OCI-M1 (cell line): ENCODE results near the gene COPG2.
"Not testable (repeated sequence)": the region's sequence is repeated elsewhere in the genome, so short reads cannot be mapped to it uniquely, and the experiment has no call there.

Source experiments
- DNase-seq: peaks from one replicate; lab custom pipeline; 2025; lab: John Stamatoyannopoulos, UW

Gene COPG2, protein sequence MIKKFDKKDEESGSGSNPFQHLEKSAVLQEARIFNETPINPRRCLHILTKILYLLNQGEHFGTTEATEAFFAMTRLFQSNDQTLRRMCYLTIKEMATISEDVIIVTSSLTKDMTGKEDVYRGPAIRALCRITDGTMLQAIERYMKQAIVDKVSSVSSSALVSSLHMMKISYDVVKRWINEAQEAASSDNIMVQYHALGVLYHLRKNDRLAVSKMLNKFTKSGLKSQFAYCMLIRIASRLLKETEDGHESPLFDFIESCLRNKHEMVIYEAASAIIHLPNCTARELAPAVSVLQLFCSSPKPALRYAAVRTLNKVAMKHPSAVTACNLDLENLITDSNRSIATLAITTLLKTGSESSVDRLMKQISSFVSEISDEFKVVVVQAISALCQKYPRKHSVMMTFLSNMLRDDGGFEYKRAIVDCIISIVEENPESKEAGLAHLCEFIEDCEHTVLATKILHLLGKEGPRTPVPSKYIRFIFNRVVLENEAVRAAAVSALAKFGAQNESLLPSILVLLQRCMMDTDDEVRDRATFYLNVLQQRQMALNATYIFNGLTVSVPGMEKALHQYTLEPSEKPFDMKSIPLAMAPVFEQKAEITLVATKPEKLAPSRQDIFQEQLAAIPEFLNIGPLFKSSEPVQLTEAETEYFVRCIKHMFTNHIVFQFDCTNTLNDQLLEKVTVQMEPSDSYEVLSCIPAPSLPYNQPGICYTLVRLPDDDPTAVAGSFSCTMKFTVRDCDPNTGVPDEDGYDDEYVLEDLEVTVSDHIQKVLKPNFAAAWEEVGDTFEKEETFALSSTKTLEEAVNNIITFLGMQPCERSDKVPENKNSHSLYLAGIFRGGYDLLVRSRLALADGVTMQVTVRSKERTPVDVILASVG

DNA sequence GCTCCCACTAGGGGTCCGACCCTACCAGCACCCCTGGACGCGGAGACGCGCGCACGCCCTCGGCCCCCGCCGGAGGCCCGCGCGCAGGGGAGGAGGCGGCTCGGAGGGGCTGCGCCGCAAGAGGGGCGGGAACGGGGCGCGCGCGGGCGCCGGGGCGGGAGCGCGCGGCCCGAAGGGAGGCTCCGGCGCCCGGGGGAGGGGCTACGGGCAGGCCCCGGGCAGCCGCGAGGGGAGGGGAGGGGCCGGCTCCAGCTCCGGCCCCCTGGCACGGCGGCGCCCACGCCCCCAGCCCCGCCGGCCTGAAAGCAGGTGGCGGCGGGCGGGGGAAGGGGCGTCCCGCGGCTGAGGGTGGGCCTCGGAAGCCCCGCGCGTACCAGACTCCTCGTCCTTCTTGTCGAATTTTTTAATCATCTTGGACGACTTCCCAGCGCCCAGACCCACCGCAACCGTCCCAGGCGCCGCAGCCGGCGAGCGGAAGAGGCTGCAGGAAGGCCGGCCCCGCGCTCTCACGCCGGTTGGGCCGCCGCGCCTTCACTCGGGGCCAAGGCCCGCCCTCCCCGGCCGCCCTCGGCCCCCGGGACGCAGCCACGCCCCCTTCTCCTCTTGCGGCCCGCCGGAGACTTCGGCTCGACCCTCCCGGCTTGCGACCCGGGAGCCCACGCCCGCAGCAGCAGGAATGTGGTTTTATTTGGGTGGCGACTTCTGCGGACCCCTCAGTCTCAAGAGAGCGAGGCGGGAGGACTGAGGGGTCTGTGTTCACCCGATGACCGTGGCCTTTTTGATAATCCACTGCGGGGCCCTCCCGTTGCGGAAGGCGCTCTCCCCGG lies at the start of gene COPG2:
COPG2 (minus strand) TSS at position 491 of the 827 bp plus-strand sequence; CDS start at position 411, 80 bp downstream.
- DNase-seq = peak; percentile 88

DNA sequence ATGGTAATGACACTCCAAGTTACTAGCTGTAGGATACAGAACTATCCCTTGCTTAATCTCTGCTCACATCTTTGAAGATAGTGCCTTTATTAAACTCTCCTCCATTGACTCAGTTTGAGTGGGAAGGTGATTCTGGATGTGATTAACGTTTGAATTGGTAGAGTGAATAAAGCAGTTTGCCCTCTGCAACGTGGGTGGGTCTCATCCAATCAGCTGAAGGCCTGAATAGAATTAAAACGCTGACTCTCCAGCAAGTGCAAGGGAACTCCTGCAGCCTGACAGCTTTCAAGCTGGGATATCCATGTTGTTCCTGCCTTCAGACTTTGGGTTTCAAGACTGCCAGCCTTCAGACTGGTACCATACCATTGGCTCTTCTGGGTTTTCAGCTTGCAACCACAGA lies 43.9 kb upstream of the COPG2 start:
- DNase-seq = no peak

DNA sequence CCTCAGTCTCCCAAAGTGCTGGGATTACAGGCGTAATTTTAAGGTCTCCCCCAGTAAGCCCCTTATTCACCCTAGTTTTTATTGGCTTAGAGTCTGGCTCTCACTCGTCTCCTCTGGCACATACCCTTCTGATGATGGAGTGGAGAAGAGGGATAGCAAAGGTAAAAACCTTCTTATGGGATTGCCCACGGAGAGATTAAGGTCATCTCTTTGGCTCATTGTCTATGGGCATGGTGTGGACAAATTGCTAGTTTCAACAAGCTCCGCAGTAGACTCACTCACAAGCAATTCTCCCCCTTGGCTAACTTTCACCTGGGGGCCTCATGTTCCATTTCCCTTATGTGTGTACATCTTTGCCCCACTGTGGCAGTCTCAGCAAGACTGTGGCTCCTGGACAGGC lies 40.2 kb upstream of the COPG2 start:
- no peak for DNase-seq

DNA sequence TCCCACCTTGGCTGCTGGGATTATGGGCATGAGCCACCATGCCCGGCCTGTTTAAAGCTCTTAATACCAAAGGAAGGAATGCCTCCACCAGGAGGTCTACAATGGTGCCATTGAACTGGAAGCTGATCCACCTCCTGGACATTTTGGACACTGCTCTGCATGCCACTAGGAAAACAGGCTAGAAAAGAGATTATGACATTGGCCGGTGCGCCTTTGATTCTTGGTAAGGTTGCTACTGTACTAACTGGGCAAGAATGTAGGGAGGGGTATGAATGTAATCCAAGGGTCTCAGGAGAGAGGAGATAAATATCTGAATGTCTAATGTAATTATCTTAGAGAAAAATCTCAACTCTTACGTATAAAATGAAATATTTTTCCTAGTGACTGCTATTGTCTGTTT lies 39.5 kb upstream of the COPG2 start:
- no peak for DNase-seq

DNA sequence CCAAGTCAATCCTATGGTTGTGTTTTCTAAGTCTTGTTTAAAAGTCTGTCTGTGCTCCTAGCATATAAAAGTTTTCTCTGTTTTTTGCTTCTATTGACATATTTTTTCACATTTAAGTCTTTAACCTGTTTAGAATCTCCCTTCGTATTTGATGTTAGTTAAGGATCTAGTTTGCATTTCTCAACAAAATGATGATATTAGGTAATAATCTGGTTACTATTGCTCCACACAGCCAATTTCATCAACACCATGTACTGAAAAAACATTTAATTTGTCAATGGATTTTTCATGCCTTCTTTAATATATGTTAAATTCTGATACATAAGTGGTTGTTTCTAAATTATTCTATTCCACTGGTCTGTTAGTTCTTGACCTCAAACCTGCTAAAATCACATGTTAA lies 35.3 kb upstream of the COPG2 start:
- DNase-seq = no peak

DNA sequence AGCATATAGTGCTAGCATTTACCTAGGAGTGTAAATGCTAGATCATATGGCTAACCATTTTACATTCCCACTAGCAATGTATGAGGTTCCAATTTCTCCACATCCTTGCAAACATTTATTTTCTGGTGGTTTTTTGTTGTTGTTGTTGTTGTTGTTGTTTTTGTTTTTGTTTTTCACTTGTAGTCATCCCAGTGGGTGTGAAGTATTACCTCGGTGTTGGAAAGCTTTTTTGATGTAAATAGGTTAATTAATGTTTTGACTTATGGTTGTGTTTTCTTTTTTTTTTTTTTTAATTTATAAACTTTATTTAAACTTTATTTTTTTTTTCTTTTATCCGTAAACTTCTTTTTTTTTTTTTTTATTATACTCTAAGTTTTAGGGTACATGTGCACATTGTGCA lies 33.1 kb upstream of the COPG2 start:
- no peak for DNase-seq

DNA sequence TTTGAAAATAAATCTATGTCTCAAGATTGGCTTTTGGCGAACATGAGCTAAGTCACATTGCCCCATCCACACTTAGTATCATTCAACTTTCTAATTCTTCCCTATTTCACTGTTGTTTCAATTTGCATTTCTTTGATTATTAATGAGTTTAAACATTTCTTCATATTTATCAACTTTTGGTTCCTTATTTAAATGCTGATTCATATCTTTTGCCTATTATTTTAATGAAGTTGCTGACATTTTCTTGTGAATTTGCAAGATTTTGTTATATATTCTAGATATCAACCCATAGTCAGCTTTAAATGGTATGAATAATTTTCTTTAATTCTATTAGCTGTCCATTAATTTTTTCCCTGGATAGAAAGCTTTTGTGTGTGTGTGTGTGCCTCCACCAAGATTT lies 32.2 kb upstream of the COPG2 start:
- no peak for DNase-seq

DNA sequence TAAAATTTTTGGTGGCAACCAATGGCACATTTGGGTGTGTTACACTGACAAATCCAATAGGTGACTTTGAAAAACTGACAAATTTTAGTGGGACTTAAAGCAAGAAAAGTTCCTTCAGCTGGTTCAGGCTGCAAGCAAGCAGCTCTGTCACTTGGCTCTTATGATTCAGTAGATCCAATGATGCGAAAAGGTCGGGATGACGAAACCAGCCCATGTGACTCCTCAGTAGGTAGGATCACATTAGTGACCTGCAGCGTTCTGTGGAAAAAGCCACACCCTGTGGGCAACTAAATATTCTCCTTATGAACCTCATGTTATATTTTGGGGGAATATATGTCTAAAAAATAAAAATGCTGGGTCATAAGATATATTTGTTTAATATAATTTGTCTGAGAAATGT lies 31.1 kb upstream of the COPG2 start:
- DNase-seq = no peak

DNA sequence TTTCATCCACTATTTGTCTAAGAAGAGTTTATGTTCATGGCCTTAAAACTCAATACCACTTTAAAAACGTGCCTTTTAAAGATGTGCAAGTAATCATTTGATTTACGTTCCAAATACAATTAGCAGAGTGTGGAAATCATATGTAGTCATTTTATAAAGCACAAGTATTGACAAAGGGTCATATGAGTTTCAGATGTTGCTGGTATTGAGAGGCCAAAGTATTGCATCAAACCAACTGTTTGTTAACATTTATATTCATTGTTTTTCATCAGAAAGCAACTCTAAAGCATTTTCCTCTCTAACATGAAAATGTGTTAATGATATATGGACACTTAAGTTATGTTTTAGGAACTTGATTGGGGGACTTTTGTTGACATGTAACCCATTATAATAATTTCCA lies 29.3 kb upstream of the COPG2 start:
- no peak for DNase-seq

DNA sequence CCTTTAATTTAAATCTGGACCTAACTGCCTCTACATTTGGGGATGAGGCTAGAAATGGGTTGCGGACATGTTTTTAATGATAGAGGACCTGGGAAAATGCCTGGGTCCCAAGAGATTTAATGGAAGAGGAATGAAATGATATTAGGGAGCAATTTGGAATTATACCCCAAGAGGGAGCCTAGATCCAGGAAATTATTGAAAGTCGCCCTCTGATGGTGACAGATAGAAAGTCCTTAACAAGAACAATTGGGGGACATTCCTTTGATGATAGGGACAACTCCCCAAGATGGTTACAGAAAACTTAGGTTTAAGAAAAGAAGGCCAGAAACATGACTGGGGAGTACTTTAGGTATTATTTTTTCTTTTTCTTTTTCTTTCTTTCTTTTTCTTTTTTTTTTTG lies 27.3 kb upstream of the COPG2 start:
- DNase-seq = peak; percentile 21

DNA sequence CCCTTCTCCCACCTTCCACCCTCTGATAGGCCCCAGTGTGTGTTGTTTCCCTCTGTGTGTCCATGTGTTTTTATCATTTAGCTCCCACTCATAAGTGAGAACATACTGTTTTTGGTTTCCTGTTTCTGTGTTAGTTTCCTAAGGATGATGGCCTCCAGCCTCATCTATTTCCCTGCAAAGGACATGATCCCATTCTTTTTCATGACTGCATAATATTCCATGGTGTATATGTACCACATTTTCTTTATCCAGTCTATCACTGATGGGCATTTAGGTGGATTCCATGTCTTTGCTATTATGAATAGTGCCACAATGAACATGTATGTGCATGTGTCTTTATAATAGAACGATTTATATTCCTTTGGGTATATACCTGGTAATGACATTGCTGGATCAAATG lies 23.8 kb upstream of the COPG2 start:
- DNase-seq = not testable (repeated sequence)

DNA sequence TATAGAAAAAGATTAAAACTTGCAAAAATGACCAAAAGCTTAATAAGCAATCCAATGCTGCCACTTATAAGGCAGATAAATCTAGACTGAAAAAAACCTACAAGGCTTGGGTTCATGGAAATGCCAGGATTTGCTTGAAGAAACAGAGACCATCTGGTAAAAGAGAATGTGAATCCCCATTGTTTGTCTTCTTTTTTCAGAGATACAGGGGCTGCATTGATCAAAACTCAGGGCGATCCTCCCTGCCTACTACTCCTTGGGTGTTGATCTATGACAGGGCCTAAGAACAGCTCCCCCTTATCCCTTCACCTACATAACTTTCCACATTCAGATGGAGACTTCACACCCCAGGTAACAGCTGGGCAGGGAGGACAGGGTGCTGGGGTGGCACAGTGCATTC lies 21.1 kb upstream of the COPG2 start:
- no peak for DNase-seq

DNA sequence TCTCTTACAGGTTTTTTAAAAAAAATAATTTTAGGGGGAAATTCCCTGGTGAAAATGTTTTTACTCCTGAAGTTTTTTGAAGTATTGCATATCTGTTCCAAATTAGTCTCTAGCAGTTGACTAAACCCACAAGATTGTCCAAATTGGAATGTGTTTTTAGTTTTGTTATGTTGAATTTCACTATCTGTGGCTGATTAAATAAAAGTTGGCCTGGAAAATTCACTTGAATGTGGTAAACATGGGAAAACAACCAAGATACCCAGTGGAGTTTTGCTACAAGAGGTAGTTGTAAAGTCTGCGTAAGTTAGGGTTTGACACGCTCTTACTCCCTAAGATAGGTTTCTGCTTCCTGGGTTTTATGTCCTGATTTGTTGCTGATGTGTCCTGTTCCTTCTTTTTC lies 14.5 kb upstream of the COPG2 start:
- no peak for DNase-seq

DNA sequence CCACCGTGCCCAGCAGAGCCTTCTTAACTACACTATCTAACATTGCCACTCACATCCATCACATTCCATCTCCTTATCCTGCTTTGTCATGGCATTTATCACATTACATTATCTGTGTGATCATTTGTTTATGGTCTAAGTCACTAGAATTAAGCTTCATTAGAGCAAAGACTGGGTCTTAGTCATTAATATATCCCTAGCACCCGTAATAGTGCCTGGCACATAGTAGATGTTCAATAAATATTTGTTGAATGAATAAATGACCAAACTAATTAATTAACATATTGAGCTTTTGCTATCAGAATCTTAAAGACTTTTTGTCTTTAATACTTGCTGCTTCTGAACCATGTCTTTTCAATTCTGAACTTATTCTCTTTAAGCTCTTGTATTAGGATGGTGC lies 5.9 kb upstream of the COPG2 start:
- no peak for DNase-seq

DNA sequence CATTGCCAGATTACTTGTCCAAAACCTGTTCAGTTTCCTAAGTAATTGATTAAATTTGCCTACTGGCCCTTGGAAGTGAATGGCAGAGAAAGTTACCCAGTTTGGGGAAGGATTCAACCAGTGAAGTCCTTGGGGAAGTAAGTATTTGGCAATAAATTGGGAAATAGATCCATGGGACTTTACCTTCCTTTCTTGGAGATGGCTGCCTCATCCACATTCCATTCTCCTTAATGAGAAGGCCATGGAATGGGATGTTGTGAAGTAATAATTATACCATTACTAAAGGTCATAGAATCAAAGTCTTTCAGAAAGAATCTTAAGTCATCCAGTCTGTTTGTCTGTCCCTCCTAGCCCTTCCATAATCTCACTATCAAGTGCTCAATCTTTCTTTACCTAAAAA lies 4.5 kb upstream of the COPG2 start:
- DNase-seq = no peak

DNA sequence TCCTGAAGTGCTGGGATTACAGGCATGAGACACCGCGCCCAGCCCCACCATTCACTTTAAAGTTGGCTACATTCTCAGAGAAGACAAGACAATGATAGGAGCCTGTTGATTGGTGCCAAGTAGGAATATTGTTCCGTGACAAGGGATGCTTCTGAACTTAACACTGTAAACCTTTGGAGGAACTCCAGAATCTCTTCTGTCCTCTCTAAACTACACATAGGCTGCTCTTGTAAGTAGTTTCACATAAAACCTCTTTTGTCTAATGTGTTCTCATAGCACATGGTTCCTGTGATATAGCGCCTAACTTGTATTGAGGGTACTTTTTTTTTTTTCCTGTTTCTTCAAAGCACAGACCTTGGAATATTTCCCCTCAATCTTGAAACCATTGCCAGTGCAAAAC lies 3.6 kb upstream of the COPG2 start:
- no peak for DNase-seq

DNA sequence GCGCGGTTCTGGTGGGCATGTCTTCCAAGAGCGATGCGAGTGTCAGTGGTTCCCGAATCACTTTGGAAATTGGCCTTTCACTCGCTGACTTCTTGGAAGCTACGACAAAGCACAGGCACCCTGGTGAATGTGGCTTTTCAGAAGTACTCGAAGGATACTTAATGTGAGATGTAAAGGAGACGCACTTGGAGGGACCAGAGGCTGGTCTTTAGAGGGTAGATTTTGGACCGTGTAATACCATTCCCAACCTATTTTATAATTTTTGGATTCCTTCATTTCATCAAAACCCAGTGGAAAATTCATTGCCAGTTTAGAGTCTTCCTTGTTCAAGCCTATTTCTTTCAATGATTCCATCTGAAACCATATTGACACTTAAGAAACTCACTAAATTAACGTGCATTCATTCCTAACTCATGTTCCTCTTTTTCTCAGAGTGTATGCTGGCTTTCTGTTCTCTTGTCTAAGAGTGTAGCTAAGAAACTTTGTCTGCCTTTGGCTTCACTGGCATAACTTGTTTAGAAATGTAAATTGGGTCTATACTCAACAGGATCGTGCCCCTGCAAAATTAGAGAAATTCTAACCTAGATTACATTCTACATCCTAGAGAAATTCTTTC lies 645 bp upstream of the COPG2 start:
- peak; percentile 50 for DNase-seq

DNA sequence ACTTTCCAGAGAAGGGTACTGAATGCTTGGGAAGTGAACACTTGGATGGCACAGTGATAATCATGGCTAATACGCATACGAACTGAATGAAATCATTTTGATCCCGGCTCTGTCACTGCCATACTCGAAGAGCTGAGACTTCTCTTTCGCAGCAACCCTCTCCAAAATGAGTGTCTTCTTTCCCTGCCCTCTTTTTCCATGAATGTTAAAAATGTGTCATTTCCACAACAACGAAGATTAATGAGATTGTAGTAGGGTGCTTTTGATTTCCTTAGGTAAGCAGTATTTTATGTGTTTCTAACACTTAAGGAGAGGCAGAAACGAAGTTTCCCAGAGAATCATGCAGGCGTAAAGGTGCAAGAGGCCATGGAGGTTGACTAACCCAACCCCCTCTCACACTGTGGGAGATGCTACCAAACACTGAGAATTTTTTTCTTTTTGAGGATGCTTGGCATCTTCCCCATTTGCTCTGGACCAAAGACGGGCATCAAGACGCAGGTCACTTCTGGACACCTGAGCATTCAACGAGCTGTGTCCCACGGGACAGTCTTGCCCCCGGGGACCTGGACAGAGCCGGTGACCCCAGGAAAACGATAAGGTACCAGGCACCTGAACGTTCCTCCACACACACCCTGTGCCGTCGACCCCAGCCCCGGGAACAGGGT lies 823 bp downstream of the COPG2 start:
- no peak for DNase-seq

DNA sequence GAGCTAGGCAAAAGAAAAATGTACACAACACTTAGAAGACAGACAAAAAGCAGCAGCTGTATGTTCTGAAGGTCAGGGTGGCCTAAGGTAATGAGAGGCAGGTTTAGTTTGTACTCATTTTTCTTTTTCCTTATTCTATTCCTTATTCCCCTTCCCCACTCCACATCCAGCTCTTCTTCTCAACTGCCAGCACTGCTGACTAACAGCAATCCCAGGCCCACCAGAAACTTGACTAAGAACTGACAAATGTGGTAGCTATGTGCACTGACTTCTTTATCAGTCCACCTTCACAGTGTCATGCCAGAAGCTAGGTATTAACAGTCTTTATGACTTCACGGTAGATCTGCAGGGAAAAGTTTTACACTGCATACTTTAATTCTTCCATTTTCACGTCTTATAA lies 6.1 kb downstream of the COPG2 start:
- no peak for DNase-seq

DNA sequence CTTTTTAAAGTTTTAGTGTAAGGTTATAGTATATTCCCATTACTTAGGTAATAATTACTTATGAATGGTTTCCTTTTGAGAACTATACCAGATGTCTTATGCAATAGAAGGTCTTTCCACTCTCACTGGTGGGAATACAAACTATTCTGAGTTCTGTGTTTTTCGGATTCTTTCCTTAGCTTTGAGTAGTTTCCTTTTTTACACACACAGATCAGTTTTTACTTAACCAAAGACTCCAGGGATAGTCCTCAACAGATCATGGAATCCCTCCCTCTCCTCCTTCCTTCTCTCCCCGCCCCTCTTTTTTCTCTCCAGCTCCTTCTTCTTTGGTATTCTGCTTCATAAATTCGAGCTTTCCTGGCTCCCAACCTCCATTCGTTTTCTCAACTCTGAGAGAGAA lies 13.3 kb downstream of the COPG2 start:
- no peak for DNase-seq

DNA sequence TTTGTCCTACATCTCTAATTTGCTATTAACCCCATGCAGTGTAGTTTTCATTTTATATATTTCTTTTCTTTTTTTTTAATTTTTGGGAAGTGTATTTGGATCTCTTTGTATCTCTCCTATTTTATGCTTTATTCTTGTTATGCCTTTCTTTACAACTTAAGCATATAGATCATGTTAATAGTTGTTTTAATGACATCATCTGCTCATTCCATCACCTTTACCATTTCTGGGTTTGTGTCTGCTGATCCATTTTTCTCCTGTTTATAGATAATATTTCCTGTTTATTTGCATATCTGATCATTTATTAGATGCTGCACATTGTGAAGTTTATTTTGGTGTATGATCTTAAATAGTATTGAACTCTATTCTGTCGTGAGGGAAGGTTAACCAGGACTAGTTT lies 13.7 kb downstream of the COPG2 start:
- DNase-seq = no peak
